ENCODE results near the gene TIMM50.

TIMM50 gene

GRCh38 chr19:39533003-39533512, 52.4 kb downstream of the TIMM50 start:
- DNase-seq (ENCODE audit: low read depth in 2 of 2): no peak

- no peak for DNase-seq (ENCODE audit: low read depth in 2 of 2)
These were observed 53.2 kb downstream of the TIMM50 start for GRCh38 chr19:39533791-39534190.

- peak in 1 of 2 experiments; percentile 15 for DNase-seq (ENCODE audit: low read depth in 2 of 2)
These were observed 58.5 kb downstream of the TIMM50 start for GRCh38 chr19:39539165-39539517.

GRCh38 chr19:39539518-39540332, 59.1 kb downstream of the TIMM50 start, which contains the start of gene EID2:
Gene EID2 (minus strand): TSS chr19:39540161. CDS start chr19:39540079, 82 bp downstream.
- peak; percentile 75 to 80 for DNase-seq (ENCODE audit: low read depth in 2 of 2)

GRCh38 chr19:39540333-39540673, 59.7 kb downstream of the TIMM50 start:
- no peak for DNase-seq (ENCODE audit: low read depth in 2 of 2)
